ENCODE results near the gene PRKG1. TPM values are rescaled to one million over a fixed set of nuclear protein-coding genes. Genes with fewer than 3 reads are reported as not detected.

Gene PRKG1
- total RNA-seq, 1 experiment from 2014 or later = 16.5 TPM

- TF ChIP-seq ZNF281 (CRISPR knock-in tag; IDR thresholded peaks at IDR 0.05) (no peak), ETV6 (CRISPR knock-in tag; IDR thresholded peaks at IDR 0.05) (no peak), ELF4 (CRISPR knock-in tag; IDR thresholded peaks at IDR 0.05; ENCODE audit: low read depth) (no peak), KAT7 (CRISPR knock-in tag; IDR thresholded peaks at IDR 0.05; ENCODE audit: borderline replicate concordance) (no peak), TEAD1 (CRISPR knock-in tag; IDR thresholded peaks at IDR 0.05) (no peak), OVOL2 (CRISPR knock-in tag; IDR thresholded peaks at IDR 0.05; ENCODE audit: borderline replicate concordance) (no peak)
- TF ChIP-seq, protein P1, sequence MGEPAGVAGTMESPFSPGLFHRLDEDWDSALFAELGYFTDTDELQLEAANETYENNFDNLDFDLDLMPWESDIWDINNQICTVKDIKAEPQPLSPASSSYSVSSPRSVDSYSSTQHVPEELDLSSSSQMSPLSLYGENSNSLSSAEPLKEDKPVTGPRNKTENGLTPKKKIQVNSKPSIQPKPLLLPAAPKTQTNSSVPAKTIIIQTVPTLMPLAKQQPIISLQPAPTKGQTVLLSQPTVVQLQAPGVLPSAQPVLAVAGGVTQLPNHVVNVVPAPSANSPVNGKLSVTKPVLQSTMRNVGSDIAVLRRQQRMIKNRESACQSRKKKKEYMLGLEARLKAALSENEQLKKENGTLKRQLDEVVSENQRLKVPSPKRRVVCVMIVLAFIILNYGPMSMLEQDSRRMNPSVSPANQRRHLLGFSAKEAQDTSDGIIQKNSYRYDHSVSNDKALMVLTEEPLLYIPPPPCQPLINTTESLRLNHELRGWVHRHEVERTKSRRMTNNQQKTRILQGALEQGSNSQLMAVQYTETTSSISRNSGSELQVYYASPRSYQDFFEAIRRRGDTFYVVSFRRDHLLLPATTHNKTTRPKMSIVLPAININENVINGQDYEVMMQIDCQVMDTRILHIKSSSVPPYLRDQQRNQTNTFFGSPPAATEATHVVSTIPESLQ (CRISPR knock-in tag; IDR thresholded peaks at IDR 0.05) = no peak
These were observed 887.1 kb downstream of the PRKG1 start (continued) for GRCh38 chr10:51961401-51961800.

DNA sequence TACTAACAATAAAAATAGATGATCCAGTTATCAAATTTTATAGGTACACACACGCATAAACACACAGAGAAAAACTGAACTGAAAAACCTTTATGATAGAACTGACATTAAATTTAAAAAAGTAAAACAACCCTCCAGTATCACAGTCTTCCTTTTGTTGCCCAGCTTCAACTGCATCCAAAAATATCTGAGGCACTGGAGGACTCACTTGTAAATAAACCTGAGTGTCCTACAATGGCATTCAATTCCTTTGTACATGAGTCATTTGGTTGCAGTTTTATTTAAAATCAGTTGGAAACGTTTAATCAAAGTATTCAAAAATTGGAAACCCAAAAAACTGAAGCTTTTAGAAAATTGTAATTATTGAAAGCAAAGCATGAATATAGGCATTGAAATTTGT, 890.3 kb downstream of the PRKG1 start:
- peaks cover 19% of the 10 kb centered on the region for H3K4me1 Mint-ChIP-seq
- peaks cover 10% of the 10 kb centered on the region for H3K9me3 Mint-ChIP-seq
- TF ChIP-seq ZNF263 (CRISPR knock-in tag; IDR thresholded peaks at IDR 0.05; ENCODE audit: low read depth) (no peak), FOXP4 (CRISPR knock-in tag; IDR thresholded peaks at IDR 0.05) (no peak), USF2 (CRISPR knock-in tag; IDR thresholded peaks at IDR 0.05) (no peak), MXD4 (CRISPR knock-in tag; IDR thresholded peaks at IDR 0.05; ENCODE audit: borderline replicate concordance) (no peak), NR1H2 (CRISPR knock-in tag; IDR thresholded peaks at IDR 0.05) (no peak), RORB (CRISPR knock-in tag; IDR thresholded peaks at IDR 0.05) (no peak), ZNF281 (CRISPR knock-in tag; IDR thresholded peaks at IDR 0.05) (no peak), E2F1 (CRISPR knock-in tag; IDR thresholded peaks at IDR 0.05) (no peak), TCF7 (CRISPR knock-in tag; IDR thresholded peaks at IDR 0.05; ENCODE audit: low read depth) (no peak), CREM (CRISPR knock-in tag; IDR thresholded peaks at IDR 0.05) (no peak), ZNF671 (CRISPR knock-in tag; IDR thresholded peaks at IDR 0.05) (no peak), SP1 (CRISPR knock-in tag; conservative IDR thresholded peaks at IDR 0.05) (no peak), NFYB (CRISPR knock-in tag; conservative IDR thresholded peaks at IDR 0.05; ENCODE audit: low read depth) (no peak)
- TF ChIP-seq, protein P2, sequence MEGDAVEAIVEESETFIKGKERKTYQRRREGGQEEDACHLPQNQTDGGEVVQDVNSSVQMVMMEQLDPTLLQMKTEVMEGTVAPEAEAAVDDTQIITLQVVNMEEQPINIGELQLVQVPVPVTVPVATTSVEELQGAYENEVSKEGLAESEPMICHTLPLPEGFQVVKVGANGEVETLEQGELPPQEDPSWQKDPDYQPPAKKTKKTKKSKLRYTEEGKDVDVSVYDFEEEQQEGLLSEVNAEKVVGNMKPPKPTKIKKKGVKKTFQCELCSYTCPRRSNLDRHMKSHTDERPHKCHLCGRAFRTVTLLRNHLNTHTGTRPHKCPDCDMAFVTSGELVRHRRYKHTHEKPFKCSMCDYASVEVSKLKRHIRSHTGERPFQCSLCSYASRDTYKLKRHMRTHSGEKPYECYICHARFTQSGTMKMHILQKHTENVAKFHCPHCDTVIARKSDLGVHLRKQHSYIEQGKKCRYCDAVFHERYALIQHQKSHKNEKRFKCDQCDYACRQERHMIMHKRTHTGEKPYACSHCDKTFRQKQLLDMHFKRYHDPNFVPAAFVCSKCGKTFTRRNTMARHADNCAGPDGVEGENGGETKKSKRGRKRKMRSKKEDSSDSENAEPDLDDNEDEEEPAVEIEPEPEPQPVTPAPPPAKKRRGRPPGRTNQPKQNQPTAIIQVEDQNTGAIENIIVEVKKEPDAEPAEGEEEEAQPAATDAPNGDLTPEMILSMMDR (IDR thresholded peaks at IDR 0.05) = no peak
- TF ChIP-seq, protein P3, sequence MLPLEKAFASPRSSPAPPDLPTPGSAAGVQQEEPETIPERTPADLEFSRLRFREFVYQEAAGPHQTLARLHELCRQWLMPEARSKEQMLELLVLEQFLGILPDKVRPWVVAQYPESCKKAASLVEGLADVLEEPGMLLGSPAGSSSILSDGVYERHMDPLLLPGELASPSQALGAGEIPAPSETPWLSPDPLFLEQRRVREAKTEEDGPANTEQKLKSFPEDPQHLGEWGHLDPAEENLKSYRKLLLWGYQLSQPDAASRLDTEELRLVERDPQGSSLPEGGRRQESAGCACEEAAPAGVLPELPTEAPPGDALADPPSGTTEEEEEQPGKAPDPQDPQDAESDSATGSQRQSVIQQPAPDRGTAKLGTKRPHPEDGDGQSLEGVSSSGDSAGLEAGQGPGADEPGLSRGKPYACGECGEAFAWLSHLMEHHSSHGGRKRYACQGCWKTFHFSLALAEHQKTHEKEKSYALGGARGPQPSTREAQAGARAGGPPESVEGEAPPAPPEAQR (CRISPR knock-in tag; IDR thresholded peaks at IDR 0.05) = no peak
- H3K27me3 Mint-ChIP-seq (ENCODE audit: low read depth) = no peaks in the 10 kb centered on the region
- ATAC-seq (no peak), DNase-seq (ENCODE audit: low spot score) (no peak)
- H3K4me3 Mint-ChIP-seq = no peak overlapping the region
- ChIA-PET CTCF (no interaction called here), POLR2A (no interaction called here)
- peaks cover 3% of the 10 kb centered on the region; the same call in 1 of the 2 replicates for H3K36me3 Mint-ChIP-seq
- H3K27ac Mint-ChIP-seq = no peak overlapping the region

Measured in WTC11 (cell line).